HG02763 (cell line): ENCODE measurements around the gene APLN.
A peak's percentile ranks its signal among the peaks of the same experiment; 100 is the strongest.

Source experiments
- ATAC-seq: cut with Tn5 transposase; IDR thresholded peaks from one replicate; pipeline ENCODE4 v1.9.1; 2021; ENCODE audit warnings: mild to moderate bottlenecking, moderate library complexity; ENCODE audit not compliant: unreplicated experiment

APLN gene

GRCh38 chrX:129642641-129643040 is 12.1 kb downstream of the APLN start:
- ATAC-seq = no peak

DNA sequence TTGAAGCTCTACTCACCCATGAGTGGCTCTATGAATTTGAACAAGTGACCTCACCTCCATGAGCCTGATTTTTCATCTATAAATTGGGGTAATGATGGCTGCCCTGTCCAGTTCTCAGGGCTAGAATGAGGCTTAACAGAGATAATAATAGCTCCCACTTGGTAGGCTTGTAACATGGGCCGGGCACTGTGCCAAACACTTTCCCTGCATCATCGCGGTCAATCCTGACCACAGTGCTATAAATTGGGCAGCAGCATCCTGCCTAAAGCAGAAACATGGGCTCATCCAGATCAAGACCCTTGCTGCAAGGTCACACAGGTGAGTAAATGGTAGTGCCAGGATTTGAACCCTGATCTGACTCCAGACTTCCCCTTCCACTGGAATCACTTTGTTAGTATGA is 12.8 kb downstream of the APLN start:
- ATAC-seq = no peak

GRCh38 chrX:129641469-129641868 is 13.3 kb downstream of the APLN start:
- no peak for ATAC-seq

DNA sequence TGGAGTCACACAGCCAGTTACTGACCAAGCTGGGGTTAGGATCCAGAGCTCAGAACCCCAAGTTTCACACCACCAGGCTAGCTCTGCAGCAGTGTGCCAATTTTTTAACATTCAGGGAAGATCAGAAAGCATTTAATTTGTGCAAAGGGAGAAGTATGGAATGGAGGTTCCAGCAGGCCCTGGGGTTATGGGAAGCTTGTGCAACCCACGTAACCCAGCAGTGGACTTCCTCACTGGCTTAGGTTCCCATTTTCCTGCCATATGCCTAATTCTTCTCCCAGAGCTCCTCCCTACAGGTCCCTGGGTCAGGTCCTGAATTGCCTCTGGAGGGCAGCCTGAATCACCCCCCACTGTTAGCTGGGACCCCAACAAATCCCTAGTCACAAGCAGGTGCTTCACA is 14.0 kb downstream of the APLN start:
- ATAC-seq = no peak

- no peak for ATAC-seq
Observed at GRCh38 chrX:129638917-129639316, 15.8 kb downstream of the APLN start.

DNA sequence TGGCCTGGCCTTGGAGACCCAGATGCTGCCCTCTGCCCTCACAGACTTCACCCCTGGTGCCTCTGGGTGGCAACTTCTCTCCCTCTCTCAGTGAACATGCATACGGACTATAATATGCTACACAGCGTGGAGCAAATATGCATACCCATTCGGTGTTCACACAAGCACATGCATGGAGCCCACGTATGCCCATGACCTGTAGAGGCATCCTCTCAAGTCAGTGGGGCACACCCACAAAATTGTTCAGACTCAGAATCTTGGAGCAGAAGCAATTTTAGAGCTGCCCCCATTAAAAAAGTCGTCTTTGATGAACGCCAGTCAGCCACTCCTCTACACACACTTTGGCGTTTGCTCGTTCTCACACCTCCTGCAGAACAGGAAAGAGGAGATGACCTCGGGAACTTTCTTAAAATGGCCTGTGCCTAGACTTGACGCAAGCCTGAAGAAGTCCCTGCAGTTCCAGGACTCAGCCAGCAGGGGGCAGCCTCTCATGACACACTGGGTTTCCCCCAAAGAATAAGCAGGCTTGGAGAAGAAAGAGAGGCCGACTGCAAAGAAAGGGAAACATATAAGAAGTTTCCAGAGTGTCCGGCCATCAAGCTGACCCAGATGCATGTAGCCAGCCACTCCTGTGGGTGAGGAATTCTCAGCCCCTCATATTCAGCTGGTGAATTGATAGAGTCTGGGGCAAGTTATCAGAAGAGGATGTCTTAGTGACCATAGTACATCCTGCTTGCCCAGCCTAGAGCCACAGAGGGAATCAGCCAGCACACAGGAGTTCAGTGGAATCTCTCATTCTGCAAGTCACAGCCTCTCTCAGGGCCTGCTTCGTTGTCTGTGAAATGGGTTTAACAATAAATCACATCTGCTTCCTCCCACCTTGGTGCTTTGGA is 17.3 kb downstream of the APLN start:
- peak; percentile 56 for ATAC-seq

GRCh38 chrX:129636175-129636681 is 18.5 kb downstream of the APLN start:
- ATAC-seq = no peak

- no peak for ATAC-seq
Observed at GRCh38 chrX:129634541-129634940, 20.2 kb downstream of the APLN start.

DNA sequence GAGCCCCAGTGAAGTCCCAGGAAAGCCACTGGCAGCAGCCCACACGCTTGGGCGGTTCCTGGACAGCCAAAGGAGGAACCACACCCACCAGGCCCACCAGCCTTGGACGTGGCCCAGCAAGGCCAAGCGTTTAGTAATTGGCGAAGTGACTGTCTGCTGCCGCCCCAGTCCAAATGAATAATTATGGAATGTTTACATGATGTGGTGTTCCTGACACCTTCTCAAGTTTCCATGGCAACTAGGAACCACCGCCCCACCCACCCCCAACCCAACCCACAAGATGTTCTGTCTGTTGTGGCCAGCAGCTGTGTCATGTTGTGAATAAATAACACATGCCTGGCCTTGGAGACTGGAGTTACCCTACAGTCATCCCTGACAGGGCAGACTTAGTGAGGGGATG is 22.3 kb downstream of the APLN start:
- ATAC-seq = no peak

GRCh38 chrX:129631849-129632248 is 22.9 kb downstream of the APLN start:
- no peak for ATAC-seq

- ATAC-seq = no peak
Observed at GRCh38 chrX:129629837-129630236, 24.9 kb downstream of the APLN start.

DNA sequence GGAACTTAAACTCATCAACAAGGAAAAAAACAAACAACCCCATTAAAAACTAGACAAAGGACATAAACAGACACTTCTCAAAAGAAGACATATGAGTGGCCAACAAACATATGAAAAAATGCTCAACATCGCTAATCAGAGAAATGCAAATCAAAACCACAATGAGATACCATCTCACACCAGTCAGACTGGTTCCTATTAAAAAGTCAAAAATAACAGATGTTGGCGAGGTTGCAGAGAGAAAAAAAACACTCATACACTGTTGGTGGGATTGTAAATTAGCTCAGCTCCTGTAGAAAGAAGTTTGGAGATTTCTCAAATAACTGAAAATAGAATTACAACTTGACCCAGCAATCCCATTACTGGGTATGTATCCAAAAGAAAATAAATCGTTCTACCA is 28.7 kb downstream of the APLN start:
- no peak for ATAC-seq

DNA sequence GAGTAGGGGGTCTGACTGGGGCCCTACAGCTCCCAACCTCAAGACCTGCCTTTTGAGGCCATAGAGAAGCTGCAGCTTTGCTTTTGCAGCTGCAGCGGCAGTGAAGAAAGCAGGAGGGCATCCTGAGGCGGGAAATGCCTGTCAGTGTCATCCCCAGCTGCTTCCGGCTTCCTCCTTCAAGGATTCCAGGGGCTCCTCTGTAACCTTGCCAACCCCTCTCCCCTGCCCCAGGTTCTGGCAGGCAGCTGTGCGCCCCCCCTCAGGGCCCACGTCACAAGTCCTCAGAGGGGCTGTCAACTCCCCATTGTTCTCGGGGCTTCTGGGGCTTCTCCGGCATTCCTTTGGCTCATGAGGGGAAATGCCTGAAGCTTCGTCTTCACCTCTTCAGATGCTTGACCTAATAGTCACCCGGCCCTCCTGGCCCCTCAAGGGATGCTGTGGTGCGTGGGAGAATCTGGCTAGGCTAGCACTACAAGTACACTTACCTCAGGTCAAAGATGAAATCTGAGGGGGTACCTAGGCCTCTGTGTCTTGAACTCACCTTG is 31.9 kb downstream of the APLN start:
- no peak for ATAC-seq

GRCh38 chrX:129618997-129619396 is 35.8 kb downstream of the APLN start:
- no peak for ATAC-seq

GRCh38 chrX:129617420-129617819 is 37.3 kb downstream of the APLN start:
- ATAC-seq = no peak

GRCh38 chrX:129614481-129615255 is 40.1 kb downstream of the APLN start:
- ATAC-seq = no peak

- ATAC-seq = no peak
Observed at GRCh38 chrX:129613596-129613995, 41.2 kb downstream of the APLN start.

- ATAC-seq = no peak
Observed at GRCh38 chrX:129612396-129612795, 42.4 kb downstream of the APLN start.

DNA sequence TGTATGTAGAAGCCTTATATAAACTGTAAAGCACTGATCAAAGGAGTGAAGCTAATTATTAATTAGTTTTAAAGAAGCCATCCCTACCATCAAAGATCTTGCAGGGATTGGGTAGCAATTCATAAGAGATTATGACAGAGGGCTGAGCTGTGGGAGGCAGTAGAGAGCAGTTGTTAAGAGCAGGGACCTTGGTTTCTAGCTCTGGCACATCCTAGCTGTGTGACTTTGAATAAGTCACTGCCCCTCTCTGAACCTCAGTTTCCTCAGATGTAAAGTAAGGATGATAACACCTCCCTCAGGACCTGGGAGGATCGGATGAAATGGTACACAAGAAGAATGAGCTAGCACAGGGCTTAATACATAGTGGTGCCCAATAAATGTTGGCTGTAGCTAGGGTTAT is 45.4 kb downstream of the APLN start:
- no peak for ATAC-seq

- ATAC-seq = no peak
Observed at GRCh38 chrX:129608496-129608895, 46.3 kb downstream of the APLN start.

- no peak for ATAC-seq
Observed at GRCh38 chrX:129606918-129607317, 47.8 kb downstream of the APLN start.

DNA sequence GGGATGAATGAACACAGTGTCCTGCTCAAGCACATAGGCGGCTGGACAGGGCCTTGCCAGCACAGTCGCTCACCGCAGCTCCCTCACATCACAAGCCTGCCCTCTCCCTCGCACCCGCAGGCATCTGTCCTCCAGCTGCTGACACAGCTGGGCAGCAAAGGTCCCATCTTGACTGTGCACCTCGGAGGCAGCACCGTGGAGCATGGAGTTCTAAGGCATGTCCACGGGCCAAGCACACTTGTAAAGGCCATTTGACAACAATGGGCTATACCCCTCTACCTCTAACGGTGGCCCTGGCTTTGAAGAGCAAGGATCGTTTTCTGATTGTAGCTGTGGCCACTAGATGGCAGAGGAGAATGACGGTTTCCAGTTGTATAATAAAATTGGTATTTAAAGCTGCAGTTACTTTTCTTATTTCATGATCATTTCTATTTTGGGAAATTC is 53.8 kb downstream of the APLN start:
- ATAC-seq = no peak
